Measurements from ENCODE around the gene ENOX1. TPM values are rescaled to one million over a fixed set of nuclear protein-coding genes. Genes with fewer than 3 reads are reported as not detected.
"Not testable (repeated sequence)": the region's sequence is repeated elsewhere in the genome, so short reads cannot be mapped to it uniquely, and the experiment has no call there.

Gene ENOX1
- total RNA-seq, 1 experiment from 2014 or later: 1.5 TPM

- CTCF ChIA-PET: no interaction called here
- TF ChIP-seq CTCF (IDR thresholded peaks at IDR 0.05; ENCODE audit: unreplicated experiment): no peak
- no peak for DNase-seq
- no peaks in the 10 kb centered on the region for H3K27me3 Mint-ChIP-seq (ENCODE audit: unreplicated experiment)
- H3K36me3 Mint-ChIP-seq (ENCODE audit: insufficient read depth, unreplicated experiment): no peaks in the 10 kb centered on the region
- intact Hi-C loops (cut with micrococcal nuclease; ENCODE audit: unreplicated experiment): no loop called here
- no peaks in the 10 kb centered on the region for H3K9me3 Mint-ChIP-seq (ENCODE audit: low read depth, unreplicated experiment)
- H3K27ac Mint-ChIP-seq (ENCODE audit: unreplicated experiment): no peak overlapping the region
- no peaks in the 10 kb centered on the region for H3K4me1 Mint-ChIP-seq (ENCODE audit: low read depth, unreplicated experiment)
- BruUV-seq (replicated peaks): no TSS peak
- no peak overlapping the region for H3K4me3 Mint-ChIP-seq (ENCODE audit: low read depth, unreplicated experiment)
These were observed 431.0 kb downstream of the ENOX1 start for GRCh38 chr13:43355774-43356173.

- CTCF ChIA-PET: no interaction called here
These were observed 432.4 kb downstream of the ENOX1 start for GRCh38 chr13:43354153-43354945.

GRCh38 chr13:43353631-43354030, 433.1 kb downstream of the ENOX1 start:
- no peak overlapping the region for H3K4me3 Mint-ChIP-seq (ENCODE audit: low read depth, unreplicated experiment)
- DNase-seq: no peak
- CTCF ChIA-PET: no interaction called here
- no peaks in the 10 kb centered on the region for H3K4me1 Mint-ChIP-seq (ENCODE audit: low read depth, unreplicated experiment)
- H3K36me3 Mint-ChIP-seq (ENCODE audit: insufficient read depth, unreplicated experiment): no peaks in the 10 kb centered on the region
- no peak overlapping the region for H3K27ac Mint-ChIP-seq (ENCODE audit: unreplicated experiment)
- TF ChIP-seq CTCF (IDR thresholded peaks at IDR 0.05; ENCODE audit: unreplicated experiment): no peak
- no TSS peak for BruUV-seq (replicated peaks)
- no peaks in the 10 kb centered on the region for H3K9me3 Mint-ChIP-seq (ENCODE audit: low read depth, unreplicated experiment)
- no peaks in the 10 kb centered on the region for H3K27me3 Mint-ChIP-seq (ENCODE audit: unreplicated experiment)
- intact Hi-C loops (cut with micrococcal nuclease; ENCODE audit: unreplicated experiment): no loop called here

More at GRCh38 chr13:43354153-43354945, 432.4 kb downstream of the ENOX1 start:
- Mint-ChIP-seq H3K36me3 (ENCODE audit: insufficient read depth, unreplicated experiment) (no peaks in the 10 kb centered on the region), H3K4me1 (ENCODE audit: low read depth, unreplicated experiment) (no peaks in the 10 kb centered on the region), H3K27ac (ENCODE audit: unreplicated experiment) (no peak overlapping the region), H3K9me3 (ENCODE audit: low read depth, unreplicated experiment) (no peaks in the 10 kb centered on the region), H3K4me3 (ENCODE audit: low read depth, unreplicated experiment) (no peak overlapping the region), H3K27me3 (ENCODE audit: unreplicated experiment) (no peaks in the 10 kb centered on the region)
- intact Hi-C loops (cut with micrococcal nuclease; ENCODE audit: unreplicated experiment): no loop called here
- DNase-seq: no peak
- no TSS peak for BruUV-seq (replicated peaks)
- TF ChIP-seq CTCF (IDR thresholded peaks at IDR 0.05; ENCODE audit: unreplicated experiment): no peak

GRCh38 chr13:43351612-43352011, 435.2 kb downstream of the ENOX1 start:
- H3K9me3 Mint-ChIP-seq (ENCODE audit: low read depth, unreplicated experiment); intact Hi-C loops (cut with micrococcal nuclease; ENCODE audit: unreplicated experiment); H3K36me3 Mint-ChIP-seq (ENCODE audit: insufficient read depth, unreplicated experiment); BruUV-seq (replicated peaks); H3K27me3 Mint-ChIP-seq (ENCODE audit: unreplicated experiment); H3K4me3 Mint-ChIP-seq (ENCODE audit: low read depth, unreplicated experiment); H3K27ac Mint-ChIP-seq (ENCODE audit: unreplicated experiment); H3K4me1 Mint-ChIP-seq (ENCODE audit: low read depth, unreplicated experiment); CTCF ChIA-PET; DNase-seq: not testable (repeated sequence)

- no peak overlapping the region for H3K27ac Mint-ChIP-seq (ENCODE audit: unreplicated experiment)
- no peak overlapping the region for H3K4me3 Mint-ChIP-seq (ENCODE audit: low read depth, unreplicated experiment)
- no peaks in the 10 kb centered on the region for H3K4me1 Mint-ChIP-seq (ENCODE audit: low read depth, unreplicated experiment)
- CTCF ChIA-PET: no interaction called here
- intact Hi-C loops (cut with micrococcal nuclease; ENCODE audit: unreplicated experiment): no loop called here
- no peaks in the 10 kb centered on the region for H3K9me3 Mint-ChIP-seq (ENCODE audit: low read depth, unreplicated experiment)
- no TSS peak for BruUV-seq (replicated peaks)
- no peak for TF ChIP-seq CTCF (IDR thresholded peaks at IDR 0.05; ENCODE audit: unreplicated experiment)
- no peaks in the 10 kb centered on the region for H3K36me3 Mint-ChIP-seq (ENCODE audit: insufficient read depth, unreplicated experiment)
- no peaks in the 10 kb centered on the region for H3K27me3 Mint-ChIP-seq (ENCODE audit: unreplicated experiment)
- DNase-seq: no peak
These were observed 438.4 kb downstream of the ENOX1 start for GRCh38 chr13:43348397-43348796.
